Glomerular visceral epithelial cell (primary cell): ENCODE results near the gene NT5DC1.
A peak's percentile ranks its signal among the peaks of the same experiment; 100 is the strongest.

Experiments
- DNase-seq: peaks from one replicate; pipeline ENCODE4 v3.0.0-alpha.2; 2016; ENCODE audit errors: extremely low spot score

The NT5DC1 gene

DNA sequence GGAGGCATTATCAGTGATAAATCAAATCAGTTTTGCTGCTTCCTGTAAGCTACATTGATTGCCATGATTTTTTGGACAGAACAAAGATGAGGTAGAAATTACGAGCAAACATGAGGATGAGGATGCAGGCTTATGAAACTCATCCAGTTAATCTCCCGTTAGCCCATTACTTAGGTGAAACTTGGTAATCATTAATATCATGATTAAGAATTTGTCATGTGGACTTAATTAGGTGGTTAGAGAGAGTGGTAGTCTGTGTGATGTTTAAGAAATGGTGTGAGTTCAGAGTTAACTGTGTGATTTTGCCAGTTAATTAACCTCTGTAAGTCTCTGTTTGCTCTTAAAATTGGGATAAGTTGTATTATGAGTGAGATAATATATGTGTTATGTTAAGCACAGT is 91.2 kb downstream of the NT5DC1 start:
- DNase-seq: peak; percentile 16

DNA sequence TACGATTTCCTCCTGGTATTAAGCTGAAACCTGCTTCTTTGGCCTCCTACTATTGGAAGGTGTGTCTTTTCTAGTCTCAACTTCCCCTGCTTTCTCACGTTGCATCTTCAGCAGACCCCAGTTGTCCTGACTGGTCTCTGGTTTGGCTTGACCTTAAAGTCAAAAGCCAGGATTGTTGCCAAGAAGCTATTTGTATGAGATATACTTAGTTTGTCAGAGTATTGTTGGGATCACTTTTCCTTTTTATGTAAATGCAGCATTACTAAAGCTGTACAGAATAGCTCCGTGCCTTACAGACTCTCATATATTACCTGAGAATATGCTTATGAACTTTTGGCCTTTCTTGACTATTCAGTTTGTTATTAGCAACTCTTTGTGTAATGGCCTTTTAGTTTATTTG is 92.1 kb downstream of the NT5DC1 start:
- DNase-seq: no peak

DNA sequence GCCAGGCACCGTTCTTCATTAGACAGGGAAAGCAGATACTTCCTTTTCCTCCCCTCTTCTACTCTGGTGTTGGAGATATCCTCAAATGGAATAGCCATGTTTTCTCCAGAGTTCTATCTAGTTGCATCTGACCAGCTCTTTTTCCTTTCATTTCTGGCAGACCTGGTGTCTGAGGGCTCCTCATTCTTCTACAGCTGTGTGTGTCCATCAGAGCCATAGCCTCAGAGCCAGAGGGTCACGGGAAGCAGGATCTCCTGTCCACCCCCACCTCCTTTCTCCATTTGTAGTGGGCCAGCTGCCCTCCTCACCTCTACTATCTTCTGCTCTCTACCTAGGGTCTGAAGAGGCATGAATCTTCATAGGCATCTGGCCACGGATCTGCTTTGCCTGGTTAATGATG is 96.2 kb downstream of the NT5DC1 start:
- no peak for DNase-seq

DNA sequence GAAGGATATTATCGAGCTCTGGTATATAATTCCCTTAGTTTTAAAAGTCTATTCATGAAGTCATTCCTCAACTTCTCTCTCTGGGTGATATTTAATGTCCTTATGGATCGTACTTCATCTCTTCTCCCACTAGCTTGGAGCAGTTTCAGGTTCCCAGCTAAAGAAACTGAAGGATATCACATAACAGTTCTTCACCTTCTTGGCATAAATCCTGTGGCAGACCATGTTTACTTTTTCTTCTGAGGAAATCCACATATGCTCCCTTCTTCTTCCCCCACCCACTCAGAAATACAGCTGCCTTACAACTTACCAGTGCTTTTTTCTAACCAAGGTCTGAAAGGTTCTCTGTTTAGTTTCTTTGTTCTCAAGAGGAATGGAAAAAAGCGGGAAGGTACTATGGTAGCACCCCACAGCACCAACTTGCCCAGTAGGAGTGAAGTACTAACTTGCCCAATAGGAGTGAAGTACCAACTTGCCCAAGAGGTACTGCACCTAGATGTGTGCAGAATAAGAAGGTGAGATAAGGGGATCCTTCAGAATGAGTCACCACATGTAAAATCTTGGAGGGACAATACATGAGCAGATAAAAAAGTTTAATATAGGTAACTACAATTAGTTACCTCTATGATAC is 100.1 kb downstream of the NT5DC1 start:
- no peak for DNase-seq

DNA sequence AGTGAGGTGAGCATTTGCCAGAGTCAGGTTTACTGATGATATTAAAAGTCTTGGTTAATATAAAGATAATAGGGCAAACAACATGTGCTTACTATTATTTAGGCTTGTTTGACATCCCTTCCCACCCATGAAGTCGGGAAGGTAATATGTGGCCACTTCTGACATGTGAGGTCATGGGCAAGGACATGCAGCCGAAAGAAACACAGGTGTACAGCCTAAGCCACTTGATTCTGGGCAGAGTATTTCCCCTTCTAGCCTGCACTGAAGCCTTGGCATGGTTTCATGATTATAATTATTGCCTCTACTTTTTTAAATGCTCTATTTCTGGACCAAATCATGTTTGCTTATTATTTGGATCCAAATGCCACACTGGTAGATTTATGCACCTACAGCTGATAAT is 100.9 kb downstream of the NT5DC1 start:
- DNase-seq: no peak

DNA sequence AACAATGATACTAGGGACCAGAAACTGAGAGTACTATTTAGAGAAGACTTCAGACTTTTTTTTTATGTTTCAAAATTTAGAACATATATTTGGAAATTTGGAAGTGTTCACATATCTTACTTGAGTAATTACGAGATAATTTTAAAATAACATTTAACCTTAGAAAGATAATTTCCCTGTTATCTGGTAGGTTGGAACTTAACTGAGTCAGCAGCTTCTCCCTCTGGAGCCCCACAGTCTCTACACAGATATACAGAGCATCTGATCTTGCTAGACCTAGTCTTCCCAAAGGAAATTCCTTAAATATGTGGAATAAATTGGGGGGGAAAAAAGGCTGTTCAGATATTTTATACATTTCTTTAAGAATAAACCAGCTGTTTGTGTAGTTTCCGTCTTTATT is 104.6 kb downstream of the NT5DC1 start:
- no peak for DNase-seq

DNA sequence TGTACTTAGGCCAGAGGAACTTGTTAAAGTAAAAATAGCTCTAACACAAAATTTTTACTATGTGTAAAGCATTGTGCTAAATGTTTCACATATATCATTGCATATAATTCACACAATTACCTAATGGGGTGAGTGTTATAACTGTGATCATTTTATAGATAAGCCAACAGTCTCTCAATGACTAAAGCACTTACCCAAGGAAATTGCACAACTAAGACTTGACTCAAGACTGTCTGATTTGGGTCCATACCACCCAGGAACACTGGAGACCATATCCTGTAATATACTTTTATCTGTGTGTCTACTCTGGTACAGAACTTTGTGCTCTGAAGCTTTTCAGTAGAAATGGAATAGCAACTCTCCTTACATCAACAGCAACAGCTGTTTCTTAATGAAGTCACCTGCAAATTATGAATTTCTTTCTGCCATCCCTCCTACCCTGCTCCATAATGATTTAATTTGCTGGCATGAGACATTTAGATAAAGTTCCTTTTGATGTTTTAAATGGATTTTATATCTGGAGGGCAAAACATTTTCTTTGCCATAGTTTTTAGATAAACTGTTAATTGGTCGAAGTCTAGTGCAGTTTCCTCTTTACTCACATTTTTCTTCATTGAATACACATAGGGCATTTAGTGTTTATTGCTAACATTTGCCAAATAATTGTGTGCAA is 105.7 kb downstream of the NT5DC1 start:
- no peak for DNase-seq

DNA sequence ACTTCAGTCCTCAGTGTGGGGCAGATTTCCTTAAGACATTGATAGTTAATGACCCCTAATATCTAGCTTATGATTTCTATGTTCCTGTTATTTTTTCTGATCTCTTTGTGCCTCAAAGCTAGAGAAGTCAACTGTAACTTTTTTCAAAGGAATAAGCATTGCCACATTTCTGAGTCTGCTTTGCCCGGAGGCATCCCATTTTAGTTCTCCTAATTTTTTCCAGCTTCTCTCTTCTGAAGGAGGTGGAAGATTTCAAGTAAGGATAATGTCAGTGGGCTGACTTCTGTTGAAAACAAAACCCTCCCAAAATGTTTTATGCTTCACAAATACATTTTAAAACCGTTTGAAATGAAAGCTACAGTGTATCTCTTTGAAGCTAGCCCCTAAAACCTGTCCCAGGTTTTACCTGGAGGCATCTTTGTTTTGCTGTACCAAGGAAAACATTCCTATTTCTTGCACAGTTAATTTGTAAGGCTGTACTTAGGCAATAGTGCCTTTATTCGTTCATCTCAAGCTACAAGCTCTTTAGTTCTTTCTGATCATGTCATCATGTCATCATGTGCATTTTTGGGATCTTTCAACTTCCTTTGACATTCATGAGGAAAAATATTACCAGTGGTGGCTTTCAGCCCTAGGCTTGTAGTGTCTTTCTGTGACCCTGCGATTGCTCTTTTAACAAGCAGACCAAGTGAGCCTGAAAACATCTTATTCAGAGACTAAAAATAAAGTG is 107.6 kb downstream of the NT5DC1 start:
- DNase-seq: no peak

DNA sequence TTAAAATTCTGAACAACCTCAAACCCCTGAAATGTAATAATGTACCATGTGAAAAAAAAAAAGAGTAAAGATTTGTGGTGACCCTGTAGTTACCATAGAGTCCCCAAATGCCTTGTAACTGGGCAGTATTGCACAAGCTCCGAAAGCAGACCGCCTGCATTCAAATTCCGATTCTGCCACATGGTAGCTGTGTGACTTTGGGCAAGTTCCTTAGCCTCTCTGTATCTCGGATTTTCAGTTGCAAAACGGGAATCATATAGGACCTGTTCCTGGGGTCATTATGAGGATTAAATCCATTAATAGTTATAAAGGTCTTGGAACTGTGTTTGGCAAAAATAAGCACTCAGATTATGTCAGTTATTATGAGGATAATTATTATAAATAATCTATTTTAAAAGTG is 109.7 kb downstream of the NT5DC1 start:
- DNase-seq: no peak

DNA sequence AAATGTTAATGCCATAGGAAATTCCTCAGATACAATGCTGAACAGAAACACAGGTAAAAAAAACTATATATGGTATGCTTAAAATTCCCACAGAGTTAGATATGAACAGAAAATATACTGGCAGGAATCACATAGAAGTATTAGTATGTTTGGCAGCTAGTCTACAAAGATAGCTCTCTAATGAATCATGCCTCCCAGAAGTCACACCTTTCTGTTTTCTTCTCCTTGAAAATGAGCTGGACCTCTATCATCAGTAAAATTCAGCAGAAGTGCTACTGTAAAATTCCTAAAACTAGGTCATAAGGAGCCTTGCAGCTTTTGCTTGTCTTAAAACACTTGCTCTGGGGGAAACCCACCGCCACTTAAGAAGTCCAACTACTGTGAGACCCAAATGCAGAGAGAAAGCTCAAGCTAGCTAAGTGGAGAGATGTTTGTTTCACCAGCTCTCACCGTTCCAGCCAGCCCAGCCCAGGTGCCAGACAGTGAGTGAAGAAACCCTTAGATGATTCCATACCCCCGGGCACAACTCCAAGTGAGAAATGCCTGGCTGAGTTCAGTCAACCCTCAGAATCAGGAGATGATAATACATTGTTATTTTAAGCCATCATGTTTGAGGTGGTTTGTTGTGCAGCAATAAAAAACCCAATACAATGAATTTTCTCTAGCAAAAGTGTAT is 110.2 kb downstream of the NT5DC1 start:
- peak; percentile 88 for DNase-seq

DNA sequence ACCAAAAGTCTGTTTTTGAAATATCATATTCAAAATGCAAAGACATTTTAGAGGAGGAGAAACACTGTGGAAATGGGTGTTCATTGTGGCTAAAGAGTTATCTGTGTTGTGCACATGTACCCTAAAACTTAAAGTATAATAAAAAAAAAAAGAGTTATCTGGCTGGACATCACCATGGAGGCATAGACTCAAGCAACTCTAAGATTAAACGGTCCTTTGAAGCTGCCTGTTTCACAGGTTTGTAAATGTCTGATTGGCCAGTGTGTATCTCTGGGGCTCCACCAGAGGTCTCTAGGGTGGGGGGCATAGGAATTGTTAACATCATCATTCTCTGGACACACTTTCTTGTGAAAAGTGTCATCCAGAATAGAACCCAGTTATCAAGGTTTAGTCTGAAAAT is 114.0 kb downstream of the NT5DC1 start:
- DNase-seq: no peak

DNA sequence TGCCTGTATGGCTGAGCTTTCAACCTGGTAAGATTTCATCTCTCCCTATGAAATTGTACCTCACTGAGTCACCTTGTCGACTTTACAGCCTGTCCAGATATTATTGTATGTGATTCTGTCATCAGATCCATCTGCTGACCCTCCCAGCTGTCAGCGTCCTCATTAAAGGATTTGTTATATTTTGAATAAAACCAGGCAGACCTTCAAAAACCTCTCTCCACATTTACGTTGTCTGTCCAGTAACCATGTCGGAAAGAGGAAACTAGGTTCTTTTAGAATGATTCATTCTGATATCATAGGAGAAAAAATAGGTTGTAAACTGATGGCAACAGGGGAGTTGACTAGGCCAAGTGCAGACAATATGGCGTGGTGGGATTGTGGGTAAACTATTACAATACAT is 114.8 kb downstream of the NT5DC1 start:
- no peak for DNase-seq

DNA sequence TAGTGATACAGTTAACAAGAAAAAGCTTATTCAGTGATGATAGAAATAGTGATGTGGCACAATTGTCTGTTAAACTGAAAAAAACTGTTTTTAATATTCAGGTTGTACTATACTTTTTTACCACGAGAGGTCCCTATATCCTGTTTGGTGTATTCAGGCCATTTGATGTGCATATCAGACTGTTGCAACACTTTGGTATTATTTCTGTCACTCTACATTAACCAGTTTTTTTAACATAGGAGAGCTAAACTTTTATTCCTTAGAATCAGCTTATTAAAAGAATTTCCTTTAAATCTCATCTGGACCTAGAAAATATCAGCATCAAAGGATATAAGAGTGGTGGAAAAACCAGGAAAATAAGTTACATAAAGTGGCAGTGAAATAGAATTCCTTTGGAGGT is 116.4 kb downstream of the NT5DC1 start:
- DNase-seq: peak; percentile 30

DNA sequence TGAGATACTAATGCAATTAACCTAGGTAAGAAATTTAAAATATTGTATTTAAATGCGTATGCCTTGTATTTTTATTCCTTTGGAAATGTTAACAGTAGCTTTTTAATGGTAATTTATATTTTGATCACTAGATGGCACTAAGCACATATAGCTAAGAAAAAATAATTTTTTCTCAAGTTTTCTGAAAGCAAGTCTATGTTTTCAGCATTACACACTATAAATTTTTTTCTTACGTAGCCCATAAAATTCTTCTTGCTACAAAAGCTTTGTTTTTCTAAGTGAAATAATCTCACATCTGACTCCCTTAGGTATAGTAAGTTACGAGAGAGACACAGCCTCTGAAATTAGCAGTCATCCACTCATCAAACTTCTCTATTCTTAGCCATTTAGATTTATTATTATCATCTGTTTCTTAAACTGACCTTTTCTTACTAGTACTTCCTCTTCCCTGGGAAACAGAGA is 117.5 kb downstream of the NT5DC1 start:
- DNase-seq: no peak

DNA sequence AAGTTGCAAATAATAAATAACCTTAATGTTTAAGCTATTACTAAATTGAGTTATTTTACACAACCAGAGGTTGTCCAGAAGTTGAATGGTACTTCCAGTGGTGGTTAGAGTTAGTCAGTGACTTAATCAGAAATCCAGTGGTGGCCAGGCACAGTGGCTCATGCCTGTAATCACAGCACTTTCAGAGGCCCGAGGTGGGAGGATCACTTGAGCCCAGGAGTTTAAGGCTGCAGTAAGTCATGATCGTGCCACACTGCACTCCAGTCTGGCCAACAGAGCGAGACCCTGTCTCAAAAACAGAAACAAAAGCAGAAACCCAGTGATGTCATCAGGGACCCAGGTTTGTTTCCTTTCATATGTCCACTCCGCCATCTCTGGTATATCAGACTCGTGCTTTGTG is 118.2 kb downstream of the NT5DC1 start:
- DNase-seq: no peak

DNA sequence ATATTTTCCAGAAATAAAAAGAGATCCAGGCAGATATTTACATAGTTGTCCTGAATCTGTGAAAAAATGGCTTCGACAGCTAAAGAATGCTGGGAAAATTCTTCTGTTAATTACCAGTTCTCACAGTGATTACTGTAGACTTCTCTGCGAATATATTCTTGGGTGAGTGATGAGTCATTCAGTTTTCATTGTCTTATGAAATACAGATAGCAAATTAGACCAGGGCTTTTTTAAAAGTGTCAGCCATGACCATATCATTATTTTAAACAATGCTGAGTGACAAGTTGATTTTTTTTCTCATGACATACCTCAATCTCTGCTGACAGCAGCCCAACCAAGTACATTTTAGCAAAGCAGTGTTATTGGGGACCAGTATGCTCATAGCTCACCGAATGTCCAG is 120.4 kb downstream of the NT5DC1 start:
- DNase-seq: no peak

DNA sequence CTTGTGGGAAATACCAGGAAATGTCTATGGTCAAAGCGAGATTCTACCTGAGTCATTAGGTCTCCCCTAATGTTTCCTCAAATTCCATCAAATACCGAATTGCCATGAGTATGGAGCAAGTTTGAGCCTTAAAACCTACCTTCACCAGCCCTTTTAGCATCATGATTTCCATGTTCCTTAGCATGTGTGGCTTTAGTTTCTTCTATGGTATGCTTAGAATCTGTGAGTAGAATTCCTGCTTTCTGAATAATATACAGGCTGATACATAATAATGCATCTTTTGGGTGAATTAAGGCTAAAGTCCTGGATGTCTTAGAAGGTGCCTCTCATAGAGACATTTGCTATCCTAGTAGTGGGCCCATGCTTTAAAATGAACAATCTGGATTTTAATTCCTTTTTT is 121.3 kb downstream of the NT5DC1 start:
- no peak for DNase-seq

DNA sequence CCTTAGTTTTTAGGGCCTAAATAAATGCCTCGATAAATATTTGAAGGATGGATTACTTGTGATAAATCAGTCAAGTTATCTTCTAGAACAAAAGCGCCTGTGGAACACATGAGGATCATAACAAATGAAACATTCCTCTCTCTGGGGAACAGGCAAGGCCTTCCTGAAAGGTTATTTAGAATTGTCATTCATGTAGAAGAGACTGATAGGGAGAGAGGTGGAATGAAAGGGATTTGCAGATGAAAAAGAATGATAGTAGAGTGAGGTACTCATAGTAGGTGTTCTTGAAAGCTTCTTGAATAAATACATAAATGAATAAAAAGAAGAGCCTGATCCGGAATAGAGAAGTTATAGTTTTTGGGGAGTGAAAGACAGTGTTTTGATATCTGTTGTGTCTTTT is 122.7 kb downstream of the NT5DC1 start:
- no peak for DNase-seq

DNA sequence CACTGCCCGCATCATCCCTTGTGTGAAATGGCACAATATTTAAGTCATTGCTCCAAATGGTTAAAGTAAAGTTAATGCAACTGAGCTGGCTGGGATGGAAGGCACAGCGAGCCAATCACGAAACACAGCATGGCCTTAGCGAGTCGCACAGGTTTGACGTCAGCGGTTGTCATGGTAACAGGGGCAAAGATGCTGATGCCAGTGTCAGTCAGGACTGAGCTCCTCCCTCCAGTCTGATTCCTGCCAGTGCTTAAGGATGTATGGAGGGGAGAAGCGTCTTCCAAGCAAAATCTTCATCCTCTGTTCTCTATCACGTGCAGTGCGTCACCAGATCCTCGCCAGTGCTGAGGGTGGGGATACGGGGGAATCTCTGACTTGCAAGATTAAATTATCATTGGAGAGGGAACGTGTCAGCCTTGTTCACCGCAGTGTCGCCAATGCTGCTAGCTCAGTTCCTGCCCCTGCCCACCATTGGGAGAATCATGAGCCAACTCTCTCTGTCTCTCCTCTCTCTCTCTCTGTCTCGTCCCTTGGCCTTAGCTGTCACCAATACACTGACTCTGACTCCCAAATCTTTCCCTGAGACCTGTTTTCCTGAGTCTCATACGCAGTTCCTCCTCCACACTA is 128.7 kb downstream of the NT5DC1 start:
- no peak for DNase-seq

DNA sequence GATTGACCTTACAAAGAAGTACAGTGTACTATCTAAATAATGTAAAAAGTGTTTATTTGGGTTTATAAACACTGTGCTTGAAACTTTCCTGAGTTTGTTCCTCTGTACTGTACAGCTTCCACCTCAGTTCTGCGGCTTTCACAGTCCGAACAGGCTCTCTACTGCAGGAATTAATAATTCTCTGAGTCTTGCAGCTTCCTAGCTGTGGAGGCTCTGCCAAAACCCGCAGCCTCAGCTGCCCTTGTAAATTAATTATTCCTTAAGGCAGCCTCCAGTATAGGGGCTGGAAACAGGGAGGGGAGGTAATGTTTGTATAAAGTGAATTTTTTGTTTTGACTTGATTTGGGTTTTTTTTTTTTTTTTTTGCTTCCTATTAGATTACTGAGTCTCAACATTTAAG is 134.0 kb downstream of the NT5DC1 start:
- DNase-seq: no peak

DNA sequence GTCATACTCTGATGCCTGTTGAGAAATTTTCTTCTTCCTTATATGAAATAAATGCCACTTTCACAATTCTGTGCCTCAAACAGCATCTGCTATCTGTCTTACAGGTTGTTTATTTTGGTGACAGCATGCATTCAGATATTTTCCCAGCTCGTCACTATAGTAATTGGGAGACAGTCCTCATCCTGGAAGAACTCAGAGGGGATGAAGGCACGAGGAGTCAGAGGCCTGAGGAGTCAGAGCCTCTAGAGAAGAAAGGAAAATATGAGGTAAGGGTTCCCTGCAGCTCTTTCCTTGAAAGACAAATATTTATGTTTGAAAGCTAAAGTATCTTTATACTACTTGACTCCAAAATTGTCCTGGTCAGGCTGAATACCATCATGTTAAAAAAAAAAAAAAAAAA is 137.4 kb downstream of the NT5DC1 start:
- no peak for DNase-seq

DNA sequence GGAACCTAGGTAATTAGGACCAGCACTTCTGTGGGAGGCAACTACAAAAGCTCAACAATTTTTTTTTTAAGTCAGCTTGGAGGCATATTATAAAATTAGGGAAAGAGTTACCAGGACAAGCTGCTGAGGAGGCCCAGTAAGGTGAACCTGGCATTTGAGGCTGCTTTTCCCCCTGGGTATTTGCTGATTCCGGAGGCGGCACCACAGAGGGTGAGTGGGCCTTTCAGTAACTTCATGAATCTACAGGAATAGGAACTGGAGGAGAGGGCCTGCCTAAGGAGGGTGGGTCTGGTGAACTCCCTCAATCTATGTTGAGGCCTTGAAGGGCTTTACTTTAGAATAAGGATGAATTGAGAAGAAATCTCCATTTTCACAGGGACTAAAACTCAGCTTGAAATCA is 138.6 kb downstream of the NT5DC1 start:
- DNase-seq: no peak
